Measurements from ENCODE around the gene HOXB5.

HOXB5 gene

GRCh38 chr17:48610282-48611211, 17.0 kb upstream of the HOXB5 start, which contains the start of gene HOXB7 (continued):
- TF ChIP-seq PBX3 (CRISPR knock-in tag; IDR thresholded peaks at IDR 0.05) (0 out of 2 replicates have a peak, but pooled peaks have one; percentile 53), ZXDB (tag by site-specific recombination; IDR thresholded peaks at IDR 0.05) (peak; percentile 77; the same call in 1 of the 2 replicates), ZNF214 (tag by site-specific recombination; IDR thresholded peaks at IDR 0.05; ENCODE audit: borderline replicate concordance) (no peak), SP7 (tag by site-specific recombination; IDR thresholded peaks at IDR 0.05) (0 out of 2 replicates have a peak, but pooled peaks have one; percentile 20), IKZF3 (tag by site-specific recombination; IDR thresholded peaks at IDR 0.05) (peak; percentile 79), ZBTB20 (tag by site-specific recombination; IDR thresholded peaks at IDR 0.05) (peak; percentile 68), ZNF626 (tag by site-specific recombination; IDR thresholded peaks at IDR 0.05) (no peak), ZNF654 (tag by site-specific recombination; IDR thresholded peaks at IDR 0.05; ENCODE audit: low read depth) (no peak), TSHZ1 (tag by site-specific recombination; IDR thresholded peaks at IDR 0.05; ENCODE audit: borderline replicate concordance) (no peak), INSM2 (tag by site-specific recombination; IDR thresholded peaks at IDR 0.05) (peak; percentile 23; the same call in 1 of the 2 replicates), KLF8 (tag by site-specific recombination; IDR thresholded peaks at IDR 0.05) (peak; percentile 89; the same call in 1 of the 2 replicates), ZEB2 (tag by site-specific recombination; IDR thresholded peaks at IDR 0.05) (peak; percentile 61; the same call in 1 of the 2 replicates), ZBTB21 (tag by site-specific recombination; IDR thresholded peaks at IDR 0.05) (no peak), ZNF600 (tag by site-specific recombination; IDR thresholded peaks at IDR 0.05) (peak; percentile 89), ZNF398 (tag by site-specific recombination; IDR thresholded peaks at IDR 0.05) (0 out of 2 replicates have a peak, but pooled peaks have one; percentile 29), ZNF416 (tag by site-specific recombination; IDR thresholded peaks at IDR 0.05) (no peak), ZNF140 (tag by site-specific recombination; IDR thresholded peaks at IDR 0.05) (no peak), PRDM2 (tag by site-specific recombination; IDR thresholded peaks at IDR 0.05; ENCODE audit: borderline replicate concordance) (no peak), OSR2 (tag by site-specific recombination; IDR thresholded peaks at IDR 0.05) (0 out of 2 replicates have a peak, but pooled peaks have one; percentile 12), ZNF354C (tag by site-specific recombination; IDR thresholded peaks at IDR 0.05; ENCODE audit: borderline replicate concordance, low read depth) (no peak), YY1 (tag by site-specific recombination; IDR thresholded peaks at IDR 0.05) (0 out of 2 replicates have a peak, but pooled peaks have one; percentile 21), FEZF1 (tag by site-specific recombination; IDR thresholded peaks at IDR 0.05) (no peak), ZNF776 (tag by site-specific recombination; IDR thresholded peaks at IDR 0.05; ENCODE audit: borderline replicate concordance) (no peak), KLF16 (tag by site-specific recombination; IDR thresholded peaks at IDR 0.05) (peak; percentile 89)
